CD14-positive monocyte (primary cell): ENCODE measurements around the gene EVL. TPM values are rescaled to one million over a fixed set of nuclear protein-coding genes. Genes with fewer than 3 reads are reported as not detected.

ENCODE experiments used
- DNase-seq, 3 donors: peaks; one replicate each; pipeline ENCODE4 v3.0.0-alpha.2; 2011 to 2022
- H2AFZ ChIP-seq: 2 replicates; pipeline ENCODE4 v1.6.0; 2012; ENCODE audit warnings: mild to moderate bottlenecking, low read depth, low read length, inconsistent platforms; ENCODE audit not compliant: insufficient read depth, poor library complexity, severe bottlenecking
- H3K27ac ChIP-seq, 2 donors: 1 replicate in 1 of 2; 2 replicates in 1 of 2; pipeline ENCODE4 v1.5.1; 2012 to 2013; ENCODE audit warnings: low read length in 2 of 2, control low read depth in 1 of 2, inconsistent platforms in 1 of 2, low read depth in 1 of 2, mild to moderate bottlenecking in 1 of 2
- H3K27me3 ChIP-seq, 2 donors: one replicate each; pipeline versions ENCODE4 v1.6.0 to v1.6.1; 2011 to 2013; ENCODE audit warnings: low read length in 2 of 2; ENCODE audit not compliant: control insufficient read depth in 2 of 2, insufficient read depth in 2 of 2
- H3K36me3 ChIP-seq, 2 donors: replicated peaks in 1 of 2; 1 replicate in 1 of 2; 2 replicates in 1 of 2; pipeline versions ENCODE4 v1.5.1 to v1.6.1; 2012 to 2013; ENCODE audit warnings: low read length in 2 of 2, control low read depth in 1 of 2, inconsistent platforms in 1 of 2, mild to moderate bottlenecking in 1 of 2; ENCODE audit not compliant: insufficient read depth in 2 of 2, control insufficient read depth in 1 of 2
- H3K4me1 ChIP-seq, 2 donors: 1 replicate in 1 of 2; 2 replicates in 1 of 2; pipeline versions ENCODE4 v1.5.1 to v1.6.1; 2012 to 2013; ENCODE audit warnings: low read length in 2 of 2, control low read depth in 1 of 2, inconsistent platforms in 1 of 2, mild to moderate bottlenecking in 1 of 2, moderate library complexity in 1 of 2; ENCODE audit not compliant: insufficient read depth in 2 of 2, control insufficient read depth in 1 of 2
- H3K4me2 ChIP-seq: replicated peaks from 2 replicates; pipeline ENCODE3; 2012; ENCODE audit warnings: low read length, moderate library complexity, mild to moderate bottlenecking; ENCODE audit not compliant: poor library complexity, severe bottlenecking; ENCODE audit errors: extremely low read depth
- H3K4me3 ChIP-seq, 3 experiments: fragments of 200-600 bp in 1 of 3; sonication (generic) in 1 of 3; replicated peaks in 1 of 3; 1 replicate in 2 of 3; 2 replicates in 1 of 3; pipeline ENCODE4 v1.5.1; 2011 to 2013; ENCODE audit warnings: low read length in 3 of 3, mild to moderate bottlenecking in 3 of 3, control low read depth in 2 of 3, low read depth in 2 of 3, inconsistent platforms in 1 of 3, moderate library complexity in 1 of 3
- H3K79me2 ChIP-seq: 2 replicates; pipeline ENCODE4 v1.6.0; 2012; ENCODE audit warnings: mild to moderate bottlenecking, control low read depth, inconsistent platforms, low read length, moderate library complexity; ENCODE audit not compliant: insufficient read depth
- H3K9ac ChIP-seq: 2 replicates; pipeline ENCODE4 v1.6.0; 2017; ENCODE audit warnings: low read length, mild to moderate bottlenecking; ENCODE audit not compliant: insufficient read depth, poor library complexity, severe bottlenecking
- H3K9me3 ChIP-seq, 2 donors: replicated peaks in 1 of 2; 1 replicate in 1 of 2; 2 replicates in 1 of 2; pipeline versions ENCODE4 v1.5.1 to v1.6.1; 2012 to 2013; ENCODE audit warnings: low read length in 2 of 2, control low read depth in 1 of 2; ENCODE audit not compliant: control insufficient read depth in 1 of 2, insufficient read depth in 1 of 2
- H4K20me1 ChIP-seq: 2 replicates; pipeline ENCODE4 v1.6.0; 2012; ENCODE audit warnings: mild to moderate bottlenecking, low read length, control low read depth, moderate library complexity; ENCODE audit not compliant: insufficient read depth
- H3K27ac Mint-ChIP-seq, 7 donors: one replicate each; pipeline ENCODE4 v1.8.0; 2020; ENCODE audit warnings: mild to moderate bottlenecking in 7 of 7, mixed read lengths in 7 of 7, moderate library complexity in 6 of 7, inconsistent platforms in 2 of 7
- H3K27me3 Mint-ChIP-seq, 3 donors: one replicate each; pipeline ENCODE4 v1.8.0; 2021 to 2022; ENCODE audit warnings: low read depth in 3 of 3, mild to moderate bottlenecking in 3 of 3, mixed read lengths in 3 of 3, moderate library complexity in 3 of 3, inconsistent platforms in 1 of 3
- H3K36me3 Mint-ChIP-seq, 2 donors: one replicate each; pipeline ENCODE4 v1.8.0; 2020; ENCODE audit warnings: mixed read lengths in 2 of 2, inconsistent platforms in 1 of 2, mild to moderate bottlenecking in 1 of 2
- H3K4me1 Mint-ChIP-seq: one replicate; pipeline ENCODE4 v1.8.0; 2020; ENCODE audit warnings: mild to moderate bottlenecking, mixed read lengths
- H3K4me3 Mint-ChIP-seq, 2 donors: one replicate each; pipeline ENCODE4 v1.8.0; 2020; ENCODE audit warnings: mild to moderate bottlenecking in 2 of 2, mixed read lengths in 2 of 2, moderate library complexity in 1 of 2
- H3K9me3 Mint-ChIP-seq, 7 donors: one replicate each; pipeline ENCODE4 v1.8.0; 2020 to 2022; ENCODE audit warnings: mixed read lengths in 7 of 7, mild to moderate bottlenecking in 6 of 7, moderate library complexity in 6 of 7, inconsistent platforms in 2 of 7
- WGBS: methylation state at CpG from one replicate; pipeline ENCODE4 v1.1.5; 2013; ENCODE audit warnings: missing lambda C conversion rate; ENCODE audit not compliant: insufficient coverage; 5-methylcytosine and 5-hydroxymethylcytosine counted together
- intact Hi-C, 2 donors: fragments of 100-400 bp; cut with micrococcal nuclease; formaldehyde crosslinking; loops; one replicate each; pipeline versions ENCODE4 v1.15.0 to v1.15.1; 2023
- polyA plus RNA-seq, 3 donors: library from polyadenylated mRNA; depleted of rRNA in 1 of 3; unstranded in 2 of 3; stranded (reverse) in 1 of 3; fragments of 300-500 nt in 2 of 3; fragments of >200 nt in 1 of 3; fragmentation: Illumina TruSeq in 2 of 3; gene quantifications; 1 replicate in 2 of 3; 2 replicates in 1 of 3; pipeline ENCODE4 v1.2.3, GENCODE V29; 2012 to 2021
- TF ChIP-seq, protein P1 (sequence below): fragments of 200-600 bp; IDR thresholded peaks from one replicate; pipeline ENCODE4 v1.8.0; 2022; ENCODE audit warnings: antibody characterized with exemption, mild to moderate bottlenecking

Gene EVL
- polyA plus RNA-seq, 3 donors: 3.2 to 131 (median 6.7) TPM

DNA sequence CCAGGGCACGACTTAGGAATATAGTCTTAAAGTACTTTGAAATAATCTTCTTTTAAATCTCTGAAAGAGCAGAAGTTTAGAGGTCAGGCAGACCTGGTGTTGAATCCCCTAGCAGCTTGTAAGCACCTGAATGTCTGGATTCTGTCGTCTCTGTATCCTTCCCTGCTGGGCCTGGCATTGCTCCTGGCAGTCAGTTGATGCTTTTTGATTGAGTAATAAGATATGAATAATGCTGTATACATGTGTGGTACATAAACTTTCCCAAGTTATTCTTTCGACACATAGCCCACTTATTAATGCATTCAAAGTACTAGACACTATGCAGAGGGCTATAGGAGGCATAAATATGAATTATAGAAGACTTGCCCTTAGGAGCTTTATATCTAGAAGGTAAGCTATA, 31.4 kb downstream of the EVL start:
- no peaks in the 10 kb centered on the region for H3K4me1 Mint-ChIP-seq
- Histone ChIP-seq H3K36me3 (peaks cover 53 to 84% of the 10 kb centered on the region in 2 donors), H3K9me3 (no peaks in the 10 kb centered on the region), H3K4me2 (no peak overlapping the region), H3K4me1 (no peaks in the 10 kb centered on the region), H3K27me3 (no peaks in the 10 kb centered on the region), H3K27ac (no peak overlapping the region), H3K9ac (no peak overlapping the region), H2AFZ (no peak overlapping the region), H4K20me1 (peaks cover 23% of the 10 kb centered on the region), H3K79me2 (peaks cover 7% of the 10 kb centered on the region), H3K4me3 (no peak overlapping the region)
- WGBS: 88% methylated on average over 1 of the region's 3 CpGs
- no peaks in the 10 kb centered on the region for H3K9me3 Mint-ChIP-seq
- no peak overlapping the region for H3K27ac Mint-ChIP-seq
- no peak overlapping the region for H3K4me3 Mint-ChIP-seq
- peaks cover 54 to 69% of the 10 kb centered on the region in 2 donors for H3K36me3 Mint-ChIP-seq
- H3K27me3 Mint-ChIP-seq: no peaks in the 10 kb centered on the region
- intact Hi-C loops: no loop called here
- no peak for DNase-seq
- TF ChIP-seq, protein P1, sequence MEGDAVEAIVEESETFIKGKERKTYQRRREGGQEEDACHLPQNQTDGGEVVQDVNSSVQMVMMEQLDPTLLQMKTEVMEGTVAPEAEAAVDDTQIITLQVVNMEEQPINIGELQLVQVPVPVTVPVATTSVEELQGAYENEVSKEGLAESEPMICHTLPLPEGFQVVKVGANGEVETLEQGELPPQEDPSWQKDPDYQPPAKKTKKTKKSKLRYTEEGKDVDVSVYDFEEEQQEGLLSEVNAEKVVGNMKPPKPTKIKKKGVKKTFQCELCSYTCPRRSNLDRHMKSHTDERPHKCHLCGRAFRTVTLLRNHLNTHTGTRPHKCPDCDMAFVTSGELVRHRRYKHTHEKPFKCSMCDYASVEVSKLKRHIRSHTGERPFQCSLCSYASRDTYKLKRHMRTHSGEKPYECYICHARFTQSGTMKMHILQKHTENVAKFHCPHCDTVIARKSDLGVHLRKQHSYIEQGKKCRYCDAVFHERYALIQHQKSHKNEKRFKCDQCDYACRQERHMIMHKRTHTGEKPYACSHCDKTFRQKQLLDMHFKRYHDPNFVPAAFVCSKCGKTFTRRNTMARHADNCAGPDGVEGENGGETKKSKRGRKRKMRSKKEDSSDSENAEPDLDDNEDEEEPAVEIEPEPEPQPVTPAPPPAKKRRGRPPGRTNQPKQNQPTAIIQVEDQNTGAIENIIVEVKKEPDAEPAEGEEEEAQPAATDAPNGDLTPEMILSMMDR: no peak

DNA sequence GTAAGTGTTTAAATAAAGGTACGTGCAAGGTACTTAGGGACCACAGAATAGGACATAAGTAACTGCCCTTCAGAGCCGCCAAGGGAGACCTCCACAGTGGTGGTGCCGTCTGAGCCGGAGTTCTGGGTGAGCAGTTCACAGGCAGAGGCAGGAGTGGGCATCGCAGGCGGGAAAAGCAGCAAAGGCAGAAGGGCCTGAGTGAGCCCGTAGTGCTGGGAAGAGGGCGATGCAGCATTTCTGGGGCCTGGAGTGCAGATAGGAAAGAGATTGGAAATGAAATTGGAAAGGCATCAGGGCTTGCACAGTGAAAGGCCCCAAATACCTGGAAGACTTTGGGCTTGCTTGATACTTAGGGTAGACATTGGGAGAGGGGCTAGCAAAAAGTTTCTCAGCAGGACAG, 32.9 kb downstream of the EVL start:
- TF ChIP-seq, protein P1: no peak
- Mint-ChIP-seq H3K27me3 (peaks cover 0 to 2% (median 0%) of the 10 kb centered on the region in 3 donors), H3K4me3 (peak overlapping the region in 1 of 2 donors; percentile 21), H3K4me1 (no peaks in the 10 kb centered on the region), H3K27ac (peak overlapping the region in 1 of 7 donors; percentile 37), H3K36me3 (peaks cover 63 to 74% of the 10 kb centered on the region in 2 donors), H3K9me3 (no peaks in the 10 kb centered on the region)
- Histone ChIP-seq H3K4me1 (no peaks in the 10 kb centered on the region), H3K79me2 (peaks cover 7% of the 10 kb centered on the region), H3K4me3 (no peak overlapping the region), H3K27ac (no peak overlapping the region), H3K4me2 (no peak overlapping the region), H3K36me3 (peaks cover 58 to 83% of the 10 kb centered on the region in 2 donors), H3K27me3 (no peaks in the 10 kb centered on the region), H4K20me1 (peaks cover 24% of the 10 kb centered on the region), H3K9me3 (no peaks in the 10 kb centered on the region), H2AFZ (no peak overlapping the region), H3K9ac (no peak overlapping the region)
- 90% methylated on average over 7 of the region's 8 CpGs for WGBS
- no peak for DNase-seq
- intact Hi-C loops: no loop called here
